Uterus (tissue), 4 donors: ENCODE data around the gene HOXC6. TPM values are rescaled to one million over a fixed set of nuclear protein-coding genes. Genes with fewer than 3 reads are reported as not detected.

Experiments
- DNase-seq, 2 donors: peaks; one replicate each; pipeline ENCODE4 v3.0.0-alpha.2; 2019 to 2020
- H3K27ac ChIP-seq, 2 donors: fragments of 200-600 bp; sonication (generic); 1 replicate in 1 of 2; 2 replicates in 1 of 2; pipeline ENCODE4 v1.5.1; 2016 to 2018
- H3K27me3 ChIP-seq, 2 donors: fragments of 200-600 bp; sonication (generic); one replicate each; pipeline ENCODE4 v1.5.1; 2018 to 2019; ENCODE audit warnings: control low read depth in 1 of 2
- H3K36me3 ChIP-seq, 2 donors: fragments of 200-600 bp; sonication (generic); one replicate each; pipeline ENCODE4 v1.5.1; 2019; ENCODE audit warnings: control low read depth in 1 of 2
- H3K4me1 ChIP-seq, 2 donors: fragments of 200-600 bp; sonication (generic); one replicate each; pipeline ENCODE4 v1.5.1; 2018 to 2019; ENCODE audit warnings: control low read depth in 1 of 2
- H3K4me3 ChIP-seq, 2 donors: fragments of 200-600 bp; sonication (generic); 1 replicate in 1 of 2; 2 replicates in 1 of 2; pipeline ENCODE4 v1.5.1; 2018 to 2019; ENCODE audit warnings: mild to moderate bottlenecking in 1 of 2
- H3K9me3 ChIP-seq, 2 donors: fragments of 200-600 bp; sonication (generic); one replicate each; pipeline ENCODE4 v1.5.1; 2019; ENCODE audit warnings: control low read depth in 1 of 2
- CTCF ChIP-seq, 4 experiments: fragments of 200-600 bp in 2 of 4; fragments of 450-650 bp in 2 of 4; sonication (generic) in 2 of 4; IDR thresholded peaks; one replicate each; pipeline ENCODE4 v1.5.1; 2016 to 2019; ENCODE audit warnings: antibody characterized with exemption in 4 of 4, mild to moderate bottlenecking in 2 of 4, moderate library complexity in 1 of 4
- POLR2A ChIP-seq, 2 donors: fragments of 450-650 bp; IDR thresholded peaks; one replicate each; pipeline ENCODE4 v1.6.1; 2016; ENCODE audit warnings: antibody characterized with exemption in 2 of 2, mild to moderate bottlenecking in 1 of 2, moderate library complexity in 1 of 2
- intact Hi-C: fragments of 100-400 bp; cut with DNase I; formaldehyde crosslinking; loops from one replicate; pipeline ENCODE4 v1.15.1; 2023; ENCODE audit warnings: low total_unique reads
- total RNA-seq, 4 donors: library from RNA; depleted of rRNA in 3 of 4; stranded (reverse); fragments of >200 nt in 3 of 4; gene quantifications; one replicate each; pipeline versions ENCODE4 v1.1.0 to v1.2.4, GENCODE V29; 2014 to 2023
- donor health status: DM: yes; HTN: yes; CAD: no.

HOXC6 gene
- total RNA-seq, 4 donors from 2014 or later: 1.2 to 20.4 (median 2.1) TPM; not detected in 1

DNA sequence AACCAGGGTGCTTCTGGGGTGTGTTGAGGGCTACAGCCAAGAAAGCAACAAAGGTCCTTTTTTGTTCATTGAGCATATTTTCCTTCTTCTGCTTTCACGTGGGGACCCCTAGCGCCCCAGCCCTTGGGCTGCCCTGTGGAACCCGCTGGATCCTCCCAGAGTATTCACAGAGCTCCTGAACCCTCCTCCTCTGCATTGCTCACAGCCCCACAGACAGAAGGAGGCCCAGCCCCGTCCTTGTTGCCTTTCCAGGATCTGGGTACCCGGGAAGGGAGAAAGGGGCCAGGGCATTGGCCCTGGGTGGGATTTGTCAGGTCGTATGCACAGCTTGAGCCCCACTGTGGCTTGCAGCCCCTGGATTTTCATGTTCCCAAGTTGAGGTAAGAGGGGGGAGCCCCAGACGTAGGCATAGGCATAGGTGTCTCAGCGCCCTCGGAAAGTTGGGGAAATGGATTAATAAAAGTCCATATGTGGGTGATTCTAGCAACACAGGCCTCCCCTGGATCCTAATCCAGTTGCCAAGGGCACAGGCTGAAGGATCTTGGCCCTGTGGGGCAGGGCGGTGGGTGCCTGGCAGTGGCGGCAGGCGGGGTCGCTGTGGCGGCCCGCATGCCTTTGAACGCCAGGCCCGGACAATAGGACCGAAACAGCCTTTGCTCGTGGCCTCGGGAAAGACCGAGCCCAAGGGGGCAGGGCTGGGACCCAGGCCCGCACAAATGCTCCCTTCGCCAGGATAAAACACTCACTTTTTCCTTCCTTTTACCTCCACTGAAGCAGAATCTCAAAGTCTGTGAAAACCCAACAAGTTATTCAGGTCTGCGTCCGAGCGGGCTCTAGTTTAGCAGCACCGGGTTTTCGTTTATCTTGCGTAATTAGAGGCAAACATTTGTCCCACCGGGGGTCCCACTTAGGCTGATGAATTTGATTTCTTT, 46.3 kb upstream of the HOXC6 start:
- no peak overlapping the region for H3K4me3 ChIP-seq
- no peak for TF ChIP-seq POLR2A (IDR thresholded peaks at IDR 0.05)
- TF ChIP-seq CTCF (IDR thresholded peaks at IDR 0.05): no peak
- no peak overlapping the region for H3K27ac ChIP-seq
- intact Hi-C loops: no loop called here
- H3K9me3 ChIP-seq: no peaks in the 10 kb centered on the region
- peaks cover 0 to 10% of the 10 kb centered on the region in 2 donors for H3K4me1 ChIP-seq
- DNase-seq: no peak
- peaks cover 17 to 68% of the 10 kb centered on the region in 2 donors for H3K27me3 ChIP-seq
- no peaks in the 10 kb centered on the region for H3K36me3 ChIP-seq

DNA sequence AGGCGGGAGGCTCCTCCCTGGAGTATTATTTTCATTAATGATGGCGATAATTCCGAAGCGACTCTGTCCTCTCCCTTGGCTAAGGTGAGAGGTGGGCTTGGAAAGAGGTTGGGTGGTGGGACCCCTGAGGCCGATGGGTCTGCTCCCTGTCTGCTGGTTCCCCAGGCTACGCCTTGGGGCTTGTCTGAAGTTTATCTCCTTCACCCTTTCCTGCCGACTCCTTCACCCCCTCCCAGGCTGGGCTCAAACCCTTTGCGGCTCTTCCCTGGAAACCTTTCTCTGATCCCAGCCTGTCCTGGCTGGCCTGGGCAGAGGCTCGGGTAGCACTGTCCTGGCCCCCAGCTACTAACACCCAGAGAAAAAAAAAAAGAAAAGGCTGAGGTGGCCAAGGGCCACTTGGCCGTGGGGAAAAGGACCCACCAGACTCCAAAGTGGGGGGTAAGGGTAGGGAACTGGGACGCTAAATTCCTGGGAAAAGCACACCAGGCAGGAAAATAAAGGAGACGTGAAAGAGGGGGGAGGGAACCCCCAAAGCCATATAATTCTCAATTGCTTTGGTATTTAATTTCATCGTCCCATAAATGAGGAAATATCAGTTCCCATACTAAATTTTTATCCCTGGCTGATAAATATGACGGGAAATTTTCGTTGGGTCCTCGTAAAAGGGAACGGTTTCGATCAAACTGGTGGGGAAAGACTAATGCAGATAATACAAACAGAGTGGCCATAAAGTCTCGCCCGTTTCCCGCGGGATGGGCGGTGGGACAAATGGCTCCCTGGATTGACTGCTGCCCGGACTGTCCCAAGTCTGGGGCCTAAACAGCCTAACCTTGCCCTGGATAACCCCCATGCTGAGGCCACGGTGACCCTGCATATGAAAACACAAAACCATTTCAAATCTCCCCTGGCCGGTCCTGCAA, 45.3 kb upstream of the HOXC6 start:
- Histone ChIP-seq H3K4me1 (peaks cover 0 to 10% of the 10 kb centered on the region in 2 donors), H3K36me3 (no peaks in the 10 kb centered on the region), H3K9me3 (no peaks in the 10 kb centered on the region), H3K27me3 (peaks cover 10 to 68% of the 10 kb centered on the region in 2 donors), H3K4me3 (no peak overlapping the region), H3K27ac (no peak overlapping the region)
- no peak for TF ChIP-seq POLR2A (IDR thresholded peaks at IDR 0.05)
- no peak for DNase-seq
- intact Hi-C loops: no loop called here

DNA sequence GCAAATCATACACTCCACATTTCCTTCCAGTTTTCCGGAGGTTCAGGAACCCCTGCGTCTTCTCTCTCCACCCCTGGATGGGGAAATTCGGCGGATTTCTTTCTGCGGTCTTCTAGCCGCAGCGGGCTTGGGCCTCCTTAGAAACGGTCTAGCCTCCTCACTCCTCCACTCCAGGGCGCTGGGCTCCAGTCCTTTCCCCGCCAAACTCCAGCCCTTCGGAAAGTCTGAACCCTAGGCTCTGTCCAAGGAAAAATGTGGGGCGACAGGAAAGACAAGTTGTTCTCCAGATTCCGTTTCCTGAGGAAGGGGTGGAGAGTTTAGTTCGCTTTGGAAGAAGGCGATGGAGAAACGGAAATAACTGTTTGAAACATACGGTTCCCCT, 44.7 kb upstream of the HOXC6 start:
- DNase-seq: no peak
- Histone ChIP-seq H3K9me3 (no peaks in the 10 kb centered on the region), H3K4me1 (peaks cover 0 to 10% of the 10 kb centered on the region in 2 donors), H3K4me3 (no peak overlapping the region), H3K27me3 (peaks cover 12 to 70% of the 10 kb centered on the region in 2 donors), H3K36me3 (no peaks in the 10 kb centered on the region), H3K27ac (no peak overlapping the region)
- no peak for TF ChIP-seq POLR2A (IDR thresholded peaks at IDR 0.05)
- TF ChIP-seq CTCF (IDR thresholded peaks at IDR 0.05): no peak
- intact Hi-C loops: no loop called here

- no peak overlapping the region for H3K4me3 ChIP-seq
- H3K4me1 ChIP-seq: peaks cover 0 to 10% of the 10 kb centered on the region in 2 donors
- peaks cover 12 to 70% of the 10 kb centered on the region in 2 donors for H3K27me3 ChIP-seq
- H3K36me3 ChIP-seq: no peaks in the 10 kb centered on the region
- DNase-seq: no peak
- intact Hi-C loops: no loop called here
- TF ChIP-seq POLR2A (IDR thresholded peaks at IDR 0.05): no peak
- TF ChIP-seq CTCF (IDR thresholded peaks at IDR 0.05): no peak
- H3K27ac ChIP-seq: no peak overlapping the region
- no peaks in the 10 kb centered on the region for H3K9me3 ChIP-seq
These were observed 44.2 kb upstream of the HOXC6 start for GRCh38 chr12:53983950-53984572.
